Retinal pigment epithelial cell (primary cell): ENCODE measurements around the gene DAPK1.

Experiments
- DNase-seq: peaks from one replicate; pipeline ENCODE4 v3.0.0-alpha.2; 2010; ENCODE audit warnings: low read depth
- H3K4me3 ChIP-seq: 2 replicates; pipeline ENCODE4 v1.5.1; 2011; ENCODE audit warnings: mild to moderate bottlenecking, low read length, control low read depth, moderate library complexity
- CTCF ChIP-seq: conservative IDR thresholded peaks from 2 replicates; pipeline ENCODE4 v1.5.1; 2011; ENCODE audit warnings: low read depth, low read length, control low read depth, inconsistent platforms

Gene DAPK1

DNA sequence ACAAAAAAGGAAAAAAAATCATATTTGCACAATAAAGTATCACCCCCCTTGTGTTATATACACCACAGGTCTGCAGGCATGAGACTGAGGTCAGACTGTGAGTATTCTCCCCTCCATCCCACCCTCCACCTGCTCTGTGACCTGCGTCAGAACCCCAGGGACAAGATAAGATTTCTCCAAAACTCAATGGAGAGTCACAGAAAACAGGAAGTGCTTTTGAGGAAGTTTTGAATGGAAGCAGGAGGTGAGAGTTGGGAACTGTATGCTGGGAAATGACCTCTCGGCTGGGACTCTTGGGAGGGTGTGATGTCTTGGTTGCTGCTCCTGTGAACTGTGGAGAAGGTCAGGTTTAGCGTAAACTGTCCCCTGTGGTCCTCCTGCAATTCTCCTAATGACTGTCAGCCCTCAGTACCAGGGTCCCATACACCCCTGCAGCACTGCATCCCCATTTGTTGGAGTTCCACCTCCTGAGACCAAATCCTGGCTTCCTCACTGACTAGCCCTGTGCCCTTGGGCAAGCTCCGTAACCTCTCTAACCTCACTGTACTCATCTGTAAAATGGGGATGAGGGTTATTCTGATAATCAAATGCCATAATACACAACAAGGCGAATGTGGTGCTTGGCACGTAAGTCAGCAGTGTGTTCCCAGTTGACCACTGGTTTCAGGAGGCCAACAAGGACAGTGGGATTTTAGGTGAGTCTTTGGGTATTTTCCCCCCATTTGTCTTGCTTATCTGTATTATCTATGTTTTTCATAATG lies 221.4 kb downstream of the DAPK1 start:
- no peak overlapping the region for H3K4me3 ChIP-seq
- DNase-seq, result no peak
- no peak for TF ChIP-seq CTCF

- no peak for DNase-seq
- TF ChIP-seq CTCF, result no peak
These were observed 222.5 kb downstream of the DAPK1 start for GRCh38 chr9:87720173-87720572.

DNA sequence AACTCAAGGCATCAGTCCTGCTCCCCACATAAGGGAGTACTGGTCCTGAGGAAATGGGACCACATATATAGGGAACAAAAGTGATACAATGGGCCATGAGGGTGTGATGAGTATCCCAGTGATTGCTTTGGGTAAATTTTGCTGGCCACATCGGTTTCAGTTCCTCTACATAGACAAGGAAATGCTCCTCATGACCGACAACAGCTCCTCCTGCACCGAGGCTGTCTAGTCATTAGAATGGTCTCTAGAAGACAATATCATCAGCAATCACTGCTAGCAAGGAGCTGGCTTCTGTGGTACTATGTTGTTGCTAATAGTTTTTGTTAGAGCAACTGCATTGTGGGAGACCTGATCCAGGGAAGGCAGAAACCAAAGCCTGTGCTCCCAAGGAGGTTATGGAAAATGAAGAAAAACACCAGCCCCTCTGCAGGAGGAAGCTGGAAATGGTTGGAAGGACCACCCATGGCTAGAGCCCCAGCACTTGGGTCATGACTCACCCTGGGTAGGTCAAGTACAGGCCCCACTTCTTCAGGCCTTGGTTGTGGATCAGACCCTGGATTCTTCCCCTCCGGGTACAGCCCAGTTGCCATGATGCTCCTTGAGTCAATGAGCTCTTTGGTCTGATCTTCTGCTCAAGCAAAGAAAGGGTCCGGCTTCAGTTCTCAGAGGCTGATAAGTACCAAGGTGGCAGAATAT lies 224.9 kb downstream of the DAPK1 start:
- H3K4me3 ChIP-seq, result no peak overlapping the region
- no peak for DNase-seq
- no peak for TF ChIP-seq CTCF

More at GRCh38 chr9:87720173-87720572, 222.5 kb downstream of the DAPK1 start:
- H3K4me3 ChIP-seq, result no peak overlapping the region

GRCh38 chr9:87725356-87725899 lies 227.8 kb downstream of the DAPK1 start:
- no peak for TF ChIP-seq CTCF
- no peak for DNase-seq
- H3K4me3 ChIP-seq, result peak overlapping the region; percentile 63

DNA sequence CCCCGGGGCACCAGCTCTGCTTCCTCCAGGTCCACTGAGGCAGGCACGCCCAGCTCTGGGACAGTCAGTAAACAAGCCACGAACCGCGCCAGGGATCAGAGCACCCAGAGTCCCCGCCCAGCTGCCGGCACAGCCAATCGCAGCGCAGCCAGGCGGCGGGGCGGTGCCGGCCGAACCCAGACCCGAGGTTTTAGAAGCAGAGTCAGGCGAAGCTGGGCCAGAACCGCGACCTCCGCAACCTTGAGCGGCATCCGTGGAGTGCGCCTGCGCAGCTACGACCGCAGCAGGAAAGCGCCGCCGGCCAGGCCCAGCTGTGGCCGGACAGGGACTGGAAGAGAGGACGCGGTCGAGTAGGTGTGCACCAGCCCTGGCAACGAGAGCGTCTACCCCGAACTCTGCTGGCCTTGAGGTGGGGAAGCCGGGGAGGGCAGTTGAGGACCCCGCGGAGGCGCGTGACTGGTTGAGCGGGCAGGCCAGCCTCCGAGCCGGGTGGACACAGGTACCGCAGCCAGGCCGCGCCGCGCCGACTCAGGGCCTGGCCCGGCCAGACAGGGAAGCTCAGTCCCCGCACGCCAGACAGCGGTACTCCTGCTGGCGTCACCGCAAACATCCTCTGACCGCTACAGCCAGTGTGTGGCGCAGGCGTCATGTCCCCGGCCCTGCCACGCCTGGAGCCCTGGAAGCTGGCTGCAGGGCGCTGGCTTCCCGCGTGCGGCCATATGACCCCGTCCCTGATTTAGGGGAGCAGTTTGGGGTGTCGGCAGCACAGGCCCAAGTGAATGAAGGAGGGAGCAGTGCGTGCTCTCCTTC lies 228.4 kb downstream of the DAPK1 start, which contains the start of gene CTSL:
TSS of gene CTSL (plus strand) at position 220 of the 810 bp plus-strand sequence. CDS start 1,485 bp downstream, outside the sequence.
- H3K4me3 ChIP-seq, result peak within 1 kb of the TSS; percentile 63
- TF ChIP-seq CTCF, result peak; percentile 30

DNA sequence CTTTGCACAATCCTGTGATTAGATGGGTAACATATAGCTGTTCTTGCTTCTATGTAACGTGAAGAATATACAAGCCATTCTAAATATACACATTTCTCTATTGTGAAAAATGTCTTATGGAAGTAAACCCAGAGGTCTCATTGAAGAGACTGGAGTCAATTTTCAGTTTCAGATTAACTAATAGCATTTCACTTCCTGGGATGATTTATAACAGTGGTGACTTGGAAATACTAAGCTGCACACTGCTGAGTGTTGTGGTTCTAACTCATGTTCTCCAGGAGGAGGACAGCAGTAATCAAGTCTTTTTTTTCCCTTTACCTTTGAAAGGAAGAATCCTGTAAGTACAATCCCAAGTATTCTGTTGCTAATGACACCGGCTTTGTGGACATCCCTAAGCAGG lies 231.6 kb downstream of the DAPK1 start:
- no peak overlapping the region for H3K4me3 ChIP-seq
- no peak for DNase-seq
- TF ChIP-seq CTCF, result no peak

More for the DNA sequence above, 228.4 kb downstream of the DAPK1 start, which contains the start of gene CTSL:
- DNase-seq, result peak; percentile 53
